ENCODE measurements around the gene MBTD1. TPM values are rescaled to one million over a fixed set of nuclear protein-coding genes. Genes with fewer than 3 reads are reported as not detected.
"Not testable (repeated sequence)": the region's sequence is repeated elsewhere in the genome, so short reads cannot be mapped to it uniquely, and the experiment has no call there.

The MBTD1 gene
- 1 to 10 TPM; 4.4 to 8.8 (median 7.4) TPM for total RNA-seq
- long read RNA-seq, partial matches to known transcripts: 0 of 3 reads
- long read RNA-seq, other reads (novel, unspliced or antisense): 3 of 3 reads

GRCh38 chr17:51259564-51260236 lies at the start of gene MBTD1:
TSS of gene MBTD1 (minus strand) at chr17:51260049. CDS start at chr17:51225161, 34,888 bp downstream.
- Histone ChIP-seq H3K4me3 (peak within 1 kb of the TSS; percentile 89 to 99 (median 98)), H3K36me3 (peaks cover 0 to 9% (median 0%) of the 10 kb centered on the region in 4 donors), H3K4me1 (peaks cover 0 to 50% (median 21%) of the 10 kb centered on the region in 4 donors), H3K9me3 (no peaks in the 10 kb centered on the region), H3K27ac (peak within 1 kb of the TSS; percentile 95 to 97 (median 96)), H3K27me3 (no peaks in the 10 kb centered on the region)
- WGBS (ENCODE audit: insufficient coverage, low coverage, low lambda C conversion rate, missing lambda C conversion rate): 2% methylated on average over 9 of the region's 42 CpGs
- TF ChIP-seq CTCF (IDR thresholded peaks at IDR 0.05) (no peak), POLR2A (IDR thresholded peaks at IDR 0.05) (no peak)
- DNase-seq: peak; percentile 94 to 96 (median 95)
- ATAC-seq: peak; percentile 80 to 88 (median 83)
- intact Hi-C loops (cut with DNase I): no loop called here

GRCh38 chr17:51305182-51305581 lies 45.3 kb upstream of the MBTD1 start:
- H3K36me3 ChIP-seq: no peaks in the 10 kb centered on the region
- H3K4me3 ChIP-seq: no peak overlapping the region
- H3K27ac ChIP-seq: no peak overlapping the region
- no peaks in the 10 kb centered on the region for H3K27me3 ChIP-seq
- 82% methylated on average over 5 of the region's 9 CpGs for WGBS (ENCODE audit: insufficient coverage, low coverage, low lambda C conversion rate, missing lambda C conversion rate)
- intact Hi-C loops (cut with DNase I): no loop called here
- no peaks in the 10 kb centered on the region for H3K9me3 ChIP-seq
- H3K4me1 ChIP-seq: no peaks in the 10 kb centered on the region
- TF ChIP-seq POLR2A (IDR thresholded peaks at IDR 0.05) (no peak), CTCF (IDR thresholded peaks at IDR 0.05) (no peak)
- DNase-seq: no peak
- ATAC-seq: no peak

- WGBS (ENCODE audit: insufficient coverage, low coverage, low lambda C conversion rate, missing lambda C conversion rate): 86% methylated on average over 4 of the region's 4 CpGs
- TF ChIP-seq POLR2A (IDR thresholded peaks at IDR 0.05) (no peak), CTCF (IDR thresholded peaks at IDR 0.05) (no peak)
- H3K36me3 ChIP-seq: no peaks in the 10 kb centered on the region
- DNase-seq (no peak), ATAC-seq (no peak)
- H3K9me3 ChIP-seq: no peaks in the 10 kb centered on the region
- no peak overlapping the region for H3K4me3 ChIP-seq
- intact Hi-C loops (cut with DNase I): no loop called here
- H3K4me1 ChIP-seq: no peaks in the 10 kb centered on the region
- H3K27ac ChIP-seq: no peak overlapping the region
- no peaks in the 10 kb centered on the region for H3K27me3 ChIP-seq
Measured at GRCh38 chr17:51299859-51300258, 40.0 kb upstream of the MBTD1 start.

GRCh38 chr17:51298508-51299371 lies 38.9 kb upstream of the MBTD1 start:
- H3K4me3 ChIP-seq: no peak overlapping the region
- no peaks in the 10 kb centered on the region for H3K27me3 ChIP-seq
- DNase-seq (no peak), ATAC-seq (peak; percentile 54 to 69 (median 64))
- peaks cover 0 to 4% (median 0%) of the 10 kb centered on the region in 4 donors for H3K36me3 ChIP-seq
- WGBS (ENCODE audit: insufficient coverage, low coverage, low lambda C conversion rate, missing lambda C conversion rate): 51% methylated on average over 8 of the region's 10 CpGs
- TF ChIP-seq POLR2A (IDR thresholded peaks at IDR 0.05): no peak
- peak; percentile 50 to 68 (median 60) for TF ChIP-seq CTCF (IDR thresholded peaks at IDR 0.05)
- no peaks in the 10 kb centered on the region for H3K9me3 ChIP-seq
- no peaks in the 10 kb centered on the region for H3K4me1 ChIP-seq
- intact Hi-C loops (cut with DNase I): no loop called here
- no peak overlapping the region for H3K27ac ChIP-seq

GRCh38 chr17:51294338-51294737 lies 34.5 kb upstream of the MBTD1 start:
- ATAC-seq; H3K27ac ChIP-seq; H3K4me1 ChIP-seq; H3K4me3 ChIP-seq; DNase-seq; H3K27me3 ChIP-seq; H3K9me3 ChIP-seq; intact Hi-C loops (cut with DNase I): not testable (repeated sequence)
- 100% methylated on average over 2 of the region's 2 CpGs for WGBS (ENCODE audit: insufficient coverage, low coverage, low lambda C conversion rate, missing lambda C conversion rate)
- peaks cover 0 to 23% (median 2%) of the 10 kb centered on the region in 4 donors for H3K36me3 ChIP-seq

Measured in right lobe of liver (tissue), 6 donors.